Measurements from ENCODE around the gene ZNF787. TPM values are rescaled to one million over a fixed set of nuclear protein-coding genes. Genes with fewer than 3 reads are reported as not detected.

ZNF787 gene
- total RNA-seq, 4 donors from 2014 or later: 7.8 to 21.3 (median 14.2) TPM

DNA sequence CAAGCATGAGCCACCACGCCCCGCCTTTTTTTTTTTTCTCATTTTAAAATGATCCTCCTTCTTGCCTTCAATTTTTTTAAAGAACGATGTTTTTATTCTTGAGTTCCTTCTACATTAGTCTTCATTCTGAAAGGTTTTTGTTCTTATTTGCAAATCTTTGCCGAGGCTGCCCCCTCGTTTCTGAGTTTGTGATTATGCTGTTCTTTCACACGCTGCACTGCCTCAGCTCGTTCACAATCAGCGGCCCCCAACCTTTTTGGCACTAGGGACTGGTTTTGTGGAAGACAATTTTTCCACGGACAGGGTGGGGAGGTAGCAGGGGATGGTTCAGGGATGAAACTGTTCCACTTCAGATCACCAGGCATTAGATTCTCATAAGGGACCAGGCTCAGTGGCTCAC, 26.6 kb downstream of the ZNF787 start:
- DNase-seq: no peak
- intact Hi-C loops (cut with DNase I): no loop called here
- Histone ChIP-seq H3K27me3 (no peaks in the 10 kb centered on the region), H3K27ac (no peak overlapping the region), H3K9me3 (no peaks in the 10 kb centered on the region), H3K4me1 (no peaks in the 10 kb centered on the region), H3K4me3 (replicated peaks in 1 of 3) (no peak overlapping the region), H3K36me3 (no peaks in the 10 kb centered on the region)
- WGBS, 2 donors: 85 to 88% methylated on average over 8 of the region's 9 CpGs
- no peak for TF ChIP-seq POLR2A (IDR thresholded peaks at IDR 0.05)
- TF ChIP-seq, protein P1, sequence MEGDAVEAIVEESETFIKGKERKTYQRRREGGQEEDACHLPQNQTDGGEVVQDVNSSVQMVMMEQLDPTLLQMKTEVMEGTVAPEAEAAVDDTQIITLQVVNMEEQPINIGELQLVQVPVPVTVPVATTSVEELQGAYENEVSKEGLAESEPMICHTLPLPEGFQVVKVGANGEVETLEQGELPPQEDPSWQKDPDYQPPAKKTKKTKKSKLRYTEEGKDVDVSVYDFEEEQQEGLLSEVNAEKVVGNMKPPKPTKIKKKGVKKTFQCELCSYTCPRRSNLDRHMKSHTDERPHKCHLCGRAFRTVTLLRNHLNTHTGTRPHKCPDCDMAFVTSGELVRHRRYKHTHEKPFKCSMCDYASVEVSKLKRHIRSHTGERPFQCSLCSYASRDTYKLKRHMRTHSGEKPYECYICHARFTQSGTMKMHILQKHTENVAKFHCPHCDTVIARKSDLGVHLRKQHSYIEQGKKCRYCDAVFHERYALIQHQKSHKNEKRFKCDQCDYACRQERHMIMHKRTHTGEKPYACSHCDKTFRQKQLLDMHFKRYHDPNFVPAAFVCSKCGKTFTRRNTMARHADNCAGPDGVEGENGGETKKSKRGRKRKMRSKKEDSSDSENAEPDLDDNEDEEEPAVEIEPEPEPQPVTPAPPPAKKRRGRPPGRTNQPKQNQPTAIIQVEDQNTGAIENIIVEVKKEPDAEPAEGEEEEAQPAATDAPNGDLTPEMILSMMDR (IDR thresholded peaks at IDR 0.05): no peak

DNA sequence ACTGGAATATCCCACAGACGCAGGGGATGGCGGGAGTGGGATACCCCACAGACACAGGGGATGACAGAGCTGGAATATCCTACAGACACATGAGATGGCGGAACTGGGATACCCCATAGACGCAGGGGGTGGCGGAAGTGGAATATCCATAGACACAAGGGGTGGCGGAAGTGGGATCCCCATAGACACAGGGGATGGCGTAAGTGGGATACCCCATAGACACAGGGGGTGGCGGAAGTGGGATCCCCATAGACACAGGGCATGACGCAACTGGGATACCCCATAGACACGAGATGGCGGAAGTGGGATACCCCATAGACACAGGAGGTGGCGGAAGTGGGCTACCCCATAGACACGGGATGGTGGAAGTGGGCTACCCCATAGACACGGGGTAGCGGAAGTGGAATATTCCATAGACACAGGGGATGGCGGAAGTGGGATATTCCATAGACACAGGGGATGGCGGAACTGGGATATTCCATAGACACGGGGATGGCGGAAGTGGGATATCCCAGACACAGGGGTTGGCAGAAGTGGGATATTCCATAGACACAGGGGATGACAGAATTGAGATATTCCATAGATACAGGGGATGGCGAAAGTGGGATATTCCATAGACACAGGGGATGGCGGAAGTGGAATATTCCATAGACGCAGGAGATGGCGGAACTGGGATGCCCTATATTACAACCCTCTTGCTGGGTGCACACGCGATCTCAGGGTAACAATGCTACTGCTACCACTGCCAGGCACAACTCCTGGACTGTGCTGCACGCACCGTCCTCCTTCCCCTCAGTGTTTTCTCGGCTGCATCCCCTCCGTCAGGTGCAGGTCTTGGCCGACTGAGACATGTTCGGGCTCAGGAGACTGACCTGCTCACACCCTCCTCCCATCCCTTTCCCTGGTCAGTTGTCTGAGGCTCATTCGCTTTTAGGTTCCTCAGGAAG, 28.1 kb downstream of the ZNF787 start:
- TF ChIP-seq, protein P1 (IDR thresholded peaks at IDR 0.05): no peak
- TF ChIP-seq POLR2A (IDR thresholded peaks at IDR 0.05): no peak
- WGBS, 2 donors: 96 to 97% methylated on average over 32 of the region's 32 CpGs
- DNase-seq: no peak
- H3K27ac ChIP-seq: no peak overlapping the region
- no peaks in the 10 kb centered on the region for H3K9me3 ChIP-seq
- H3K4me1 ChIP-seq: no peaks in the 10 kb centered on the region
- H3K27me3 ChIP-seq: no peaks in the 10 kb centered on the region
- H3K36me3 ChIP-seq: peaks cover under 1 to 4% of the 10 kb centered on the region in 2 donors
- no peak overlapping the region for H3K4me3 ChIP-seq (replicated peaks in 1 of 3)
- intact Hi-C loops (cut with DNase I): no loop called here

DNA sequence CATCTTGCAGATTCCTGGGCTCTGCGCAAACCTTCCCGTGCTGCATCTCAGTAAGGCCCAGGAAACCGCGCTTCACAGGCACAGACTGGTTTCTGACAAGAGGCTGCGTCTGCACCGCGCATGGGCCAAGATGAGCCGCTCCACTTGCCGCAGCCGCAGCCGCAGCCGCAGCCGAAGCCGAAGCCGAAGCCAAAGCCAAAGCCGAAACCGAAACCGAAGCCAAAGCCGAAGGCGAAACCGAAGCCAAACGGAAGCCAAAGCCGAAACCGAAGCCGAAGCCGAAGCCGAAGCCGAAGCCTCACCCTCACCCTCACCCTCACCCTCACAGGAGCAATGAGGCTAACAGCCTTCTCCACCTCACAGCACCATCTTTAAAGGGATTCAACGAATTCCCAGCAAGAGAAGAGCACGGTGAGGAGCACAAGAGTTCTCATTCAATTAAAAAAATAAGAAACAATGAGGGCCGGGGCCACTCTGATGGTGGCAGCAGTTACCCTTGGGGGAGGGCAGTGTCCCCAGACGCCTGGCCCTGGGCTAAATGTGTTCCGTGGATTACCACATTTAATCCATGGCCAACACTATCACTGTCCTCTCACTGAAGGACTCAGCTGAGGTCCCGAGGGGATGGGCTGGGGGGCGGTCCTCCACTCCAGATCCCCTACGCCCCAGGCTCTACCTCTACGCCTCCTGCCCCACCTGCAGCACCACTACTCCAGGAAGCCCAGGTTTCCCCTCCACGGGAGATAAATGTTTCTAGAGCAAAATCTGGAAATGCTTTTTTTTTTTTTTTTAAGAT, 29.1 kb downstream of the ZNF787 start:
- H3K4me1 ChIP-seq: no peaks in the 10 kb centered on the region
- no peak overlapping the region for H3K4me3 ChIP-seq (replicated peaks in 1 of 3)
- H3K27me3 ChIP-seq: no peaks in the 10 kb centered on the region
- 91 to 92% methylated on average over 38 of the region's 38 CpGs for WGBS, 2 donors
- intact Hi-C loops (cut with DNase I): no loop called here
- no peak for DNase-seq
- no peak overlapping the region for H3K27ac ChIP-seq
- no peaks in the 10 kb centered on the region for H3K9me3 ChIP-seq
- peaks cover 3 to 4% of the 10 kb centered on the region in 2 donors for H3K36me3 ChIP-seq
- TF ChIP-seq, protein P1 (IDR thresholded peaks at IDR 0.05): no peak
- TF ChIP-seq POLR2A (IDR thresholded peaks at IDR 0.05): no peak

DNA sequence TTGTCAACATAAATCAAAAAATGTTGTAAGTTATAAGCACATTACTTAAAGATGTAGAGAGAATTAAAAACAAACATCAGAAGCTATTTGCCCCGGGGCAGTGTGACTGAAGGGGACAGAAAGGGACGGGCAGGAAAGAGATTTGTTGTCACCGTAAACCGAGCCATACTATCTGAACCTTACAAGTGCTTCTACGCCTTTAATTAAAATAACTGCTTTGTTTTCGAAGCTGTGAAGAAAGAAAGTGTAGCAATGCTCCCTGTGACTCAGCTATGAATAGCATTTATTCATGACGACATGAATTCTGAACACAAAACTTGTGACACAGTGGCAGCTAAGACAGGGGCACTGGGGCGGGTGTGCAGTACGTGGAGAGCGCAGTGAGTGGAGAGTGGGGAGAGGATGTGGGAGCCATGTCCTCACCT, 30.0 kb downstream of the ZNF787 start:
- peaks cover 3 to 4% of the 10 kb centered on the region in 2 donors for H3K36me3 ChIP-seq
- H3K4me1 ChIP-seq: no peaks in the 10 kb centered on the region
- H3K4me3 ChIP-seq (replicated peaks in 1 of 3): no peak overlapping the region
- intact Hi-C loops (cut with DNase I): no loop called here
- WGBS, 2 donors: 83 to 84% methylated on average over 10 of the region's 10 CpGs
- no peaks in the 10 kb centered on the region for H3K9me3 ChIP-seq
- TF ChIP-seq, protein P1 (IDR thresholded peaks at IDR 0.05): no peak
- no peak for TF ChIP-seq POLR2A (IDR thresholded peaks at IDR 0.05)
- H3K27me3 ChIP-seq: no peaks in the 10 kb centered on the region
- no peak overlapping the region for H3K27ac ChIP-seq
- DNase-seq: no peak

Measured in thyroid gland (tissue), 4 donors.